Glutamatergic neuron (in vitro differentiated cells): ENCODE results near the gene NR3C2. TPM values are rescaled to one million over a fixed set of nuclear protein-coding genes. Genes with fewer than 3 reads are reported as not detected.

Experiments
- DNase-seq: peaks from one replicate; pipeline ENCODE4 v3.0.0; 2022
- H3K27ac Mint-ChIP-seq: one replicate; pipeline ENCODE4 v1.8.0; 2020; ENCODE audit warnings: mild to moderate bottlenecking, mixed read lengths, inconsistent platforms; ENCODE audit not compliant: unreplicated experiment
- H3K27me3 Mint-ChIP-seq: one replicate; pipeline ENCODE4 v1.8.0; 2020; ENCODE audit warnings: mild to moderate bottlenecking, moderate library complexity, mixed read lengths, inconsistent platforms; ENCODE audit not compliant: unreplicated experiment
- H3K36me3 Mint-ChIP-seq: one replicate; pipeline ENCODE4 v1.8.0; 2020; ENCODE audit warnings: mild to moderate bottlenecking, mixed read lengths, inconsistent platforms; ENCODE audit not compliant: unreplicated experiment
- H3K4me1 Mint-ChIP-seq: one replicate; pipeline ENCODE4 v1.8.0; 2020; ENCODE audit warnings: mild to moderate bottlenecking, low read depth, mixed read lengths, inconsistent platforms; ENCODE audit not compliant: unreplicated experiment
- H3K4me3 Mint-ChIP-seq: one replicate; pipeline ENCODE4 v1.8.0; 2020; ENCODE audit warnings: mild to moderate bottlenecking, mixed read lengths, inconsistent platforms; ENCODE audit not compliant: unreplicated experiment
- H3K9me3 Mint-ChIP-seq: one replicate; pipeline ENCODE4 v1.8.0; 2020; ENCODE audit warnings: mild to moderate bottlenecking, moderate library complexity, mixed read lengths, inconsistent platforms; ENCODE audit not compliant: unreplicated experiment
- total RNA-seq: library from RNA; stranded (reverse); fragmentation: NEBNext Ultra II Directional; extraction: Animal tissue kit (Norgen Biotek cat#: 25700); gene quantifications from one replicate; pipeline ENCODE4 v1.2.1, GENCODE V29; 2021; ENCODE audit not compliant: unreplicated experiment
- TF ChIP-seq, protein P1 (sequence below): fragments of 200-600 bp; sonication (generic); IDR thresholded peaks from one replicate; pipeline ENCODE4 v1.5.0; 2021; ENCODE audit not compliant: partially characterized antibody, unreplicated experiment

Gene NR3C2
- total RNA-seq, 1 donor from 2014 or later, result 0.29 TPM

DNA sequence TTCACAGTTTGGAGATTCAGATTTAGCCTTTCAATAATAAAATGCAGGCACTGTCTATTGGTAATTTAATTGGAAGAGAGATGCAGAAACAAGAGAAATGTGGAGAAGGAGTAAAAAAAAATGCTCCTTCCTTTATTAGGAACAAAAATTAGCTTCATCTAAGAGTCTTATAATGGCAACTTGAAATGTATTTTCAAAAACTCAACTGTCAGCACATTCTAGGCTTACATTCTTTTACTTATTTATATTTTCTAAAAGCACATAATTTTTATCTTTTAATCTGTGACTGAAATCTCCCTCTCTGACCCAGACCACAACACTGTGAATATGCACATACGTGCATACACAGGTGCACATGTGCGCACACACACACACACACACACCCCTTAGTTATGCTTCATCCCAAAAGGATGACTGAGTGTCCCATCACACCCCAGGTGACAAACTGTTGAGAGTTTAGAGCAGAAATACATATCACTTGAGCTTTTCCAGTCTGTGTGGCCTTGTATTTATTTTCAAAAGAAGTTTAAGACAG lies 29.7 kb downstream of the NR3C2 start:
- Mint-ChIP-seq H3K27me3 (no peaks in the 10 kb centered on the region), H3K4me3 (no peak overlapping the region), H3K4me1 (peaks cover 2% of the 10 kb centered on the region), H3K9me3 (no peaks in the 10 kb centered on the region), H3K36me3 (no peaks in the 10 kb centered on the region), H3K27ac (no peak overlapping the region)
- DNase-seq, result no peak
- TF ChIP-seq, protein P1, sequence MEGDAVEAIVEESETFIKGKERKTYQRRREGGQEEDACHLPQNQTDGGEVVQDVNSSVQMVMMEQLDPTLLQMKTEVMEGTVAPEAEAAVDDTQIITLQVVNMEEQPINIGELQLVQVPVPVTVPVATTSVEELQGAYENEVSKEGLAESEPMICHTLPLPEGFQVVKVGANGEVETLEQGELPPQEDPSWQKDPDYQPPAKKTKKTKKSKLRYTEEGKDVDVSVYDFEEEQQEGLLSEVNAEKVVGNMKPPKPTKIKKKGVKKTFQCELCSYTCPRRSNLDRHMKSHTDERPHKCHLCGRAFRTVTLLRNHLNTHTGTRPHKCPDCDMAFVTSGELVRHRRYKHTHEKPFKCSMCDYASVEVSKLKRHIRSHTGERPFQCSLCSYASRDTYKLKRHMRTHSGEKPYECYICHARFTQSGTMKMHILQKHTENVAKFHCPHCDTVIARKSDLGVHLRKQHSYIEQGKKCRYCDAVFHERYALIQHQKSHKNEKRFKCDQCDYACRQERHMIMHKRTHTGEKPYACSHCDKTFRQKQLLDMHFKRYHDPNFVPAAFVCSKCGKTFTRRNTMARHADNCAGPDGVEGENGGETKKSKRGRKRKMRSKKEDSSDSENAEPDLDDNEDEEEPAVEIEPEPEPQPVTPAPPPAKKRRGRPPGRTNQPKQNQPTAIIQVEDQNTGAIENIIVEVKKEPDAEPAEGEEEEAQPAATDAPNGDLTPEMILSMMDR, result no peak

DNA sequence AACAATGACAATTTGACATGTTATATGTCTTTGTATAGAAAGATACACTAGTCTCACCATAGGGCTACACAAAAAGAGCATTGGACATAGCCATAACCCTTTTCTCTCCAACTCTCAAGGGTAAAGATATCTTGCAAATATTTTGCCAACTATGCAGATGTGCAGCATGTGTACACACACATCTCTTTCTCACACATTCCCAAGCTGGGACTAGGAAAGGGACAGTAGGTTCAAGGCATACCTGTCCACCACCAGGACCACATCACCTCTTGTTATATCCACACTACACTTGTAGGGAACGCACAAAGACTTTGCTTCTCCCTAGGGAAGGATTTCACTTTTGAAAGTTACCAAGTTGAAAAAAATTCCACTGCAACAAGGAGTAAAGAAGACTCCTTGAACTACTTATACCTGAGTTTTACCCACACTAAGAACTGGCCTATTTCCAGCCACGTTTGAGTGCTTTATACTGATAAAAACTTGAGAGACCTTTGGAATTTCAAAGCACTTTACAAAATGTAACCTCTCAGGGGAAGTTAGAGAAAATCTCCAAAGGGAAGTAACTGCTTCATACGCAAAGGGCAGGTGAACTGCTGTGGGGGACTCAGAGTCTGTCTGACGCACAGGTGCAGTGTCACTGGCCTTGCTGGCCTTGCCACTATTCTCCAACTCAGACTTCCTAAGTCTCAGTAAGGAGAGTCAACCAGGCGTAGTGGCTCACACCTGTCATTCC lies 36.9 kb downstream of the NR3C2 start:
- Mint-ChIP-seq H3K27me3 (no peaks in the 10 kb centered on the region), H3K36me3 (no peaks in the 10 kb centered on the region), H3K4me3 (no peak overlapping the region), H3K9me3 (no peaks in the 10 kb centered on the region), H3K4me1 (no peaks in the 10 kb centered on the region), H3K27ac (no peak overlapping the region)
- TF ChIP-seq, protein P1, result no peak
- no peak for DNase-seq

DNA sequence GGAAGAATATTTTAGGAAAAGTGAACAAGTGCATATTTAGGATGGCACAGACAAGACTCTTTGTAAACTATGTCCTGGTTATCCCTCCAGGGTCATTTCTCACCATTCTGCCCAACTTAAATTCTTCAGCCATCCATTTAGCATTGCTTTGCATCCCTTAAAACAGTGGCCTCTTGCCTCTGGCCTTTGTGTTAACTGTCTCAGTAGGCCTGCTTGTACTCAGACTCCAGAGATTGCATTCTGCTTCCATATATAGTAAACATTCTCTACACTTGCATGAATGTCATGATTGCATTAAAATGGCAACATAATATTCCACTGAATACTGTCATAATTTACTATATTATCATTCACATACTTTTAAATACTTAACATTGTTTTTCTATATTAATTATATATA lies 43.2 kb downstream of the NR3C2 start:
- no peaks in the 10 kb centered on the region for H3K4me1 Mint-ChIP-seq
- TF ChIP-seq, protein P1, result no peak
- no peaks in the 10 kb centered on the region for H3K9me3 Mint-ChIP-seq
- DNase-seq, result no peak
- no peak overlapping the region for H3K4me3 Mint-ChIP-seq
- H3K27me3 Mint-ChIP-seq, result peaks cover 2% of the 10 kb centered on the region
- H3K36me3 Mint-ChIP-seq, result no peaks in the 10 kb centered on the region
- H3K27ac Mint-ChIP-seq, result no peak overlapping the region

DNA sequence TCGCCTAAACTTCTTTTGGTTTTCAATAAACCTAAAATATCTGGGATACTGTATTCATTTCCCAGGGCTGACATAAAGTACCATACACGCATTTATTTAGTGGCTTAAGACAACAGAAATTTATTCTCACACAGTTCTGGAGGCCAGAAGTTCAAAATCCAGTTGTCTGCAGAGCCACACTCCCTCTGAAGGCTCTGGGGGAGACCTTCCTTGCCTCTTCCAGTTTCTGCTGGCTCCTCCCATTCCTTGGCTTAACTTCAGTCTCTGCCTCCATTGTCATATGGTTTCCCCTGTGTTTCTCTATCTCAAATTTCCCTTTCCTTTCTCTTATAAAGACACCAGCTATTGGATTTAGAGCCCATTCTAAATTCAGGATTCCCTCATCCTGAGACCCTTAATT lies 44.4 kb downstream of the NR3C2 start:
- no peak for DNase-seq
- Mint-ChIP-seq H3K9me3 (no peaks in the 10 kb centered on the region), H3K4me1 (no peaks in the 10 kb centered on the region), H3K4me3 (no peak overlapping the region), H3K36me3 (no peaks in the 10 kb centered on the region), H3K27ac (no peak overlapping the region), H3K27me3 (peaks cover 2% of the 10 kb centered on the region)
- TF ChIP-seq, protein P1, result no peak

DNA sequence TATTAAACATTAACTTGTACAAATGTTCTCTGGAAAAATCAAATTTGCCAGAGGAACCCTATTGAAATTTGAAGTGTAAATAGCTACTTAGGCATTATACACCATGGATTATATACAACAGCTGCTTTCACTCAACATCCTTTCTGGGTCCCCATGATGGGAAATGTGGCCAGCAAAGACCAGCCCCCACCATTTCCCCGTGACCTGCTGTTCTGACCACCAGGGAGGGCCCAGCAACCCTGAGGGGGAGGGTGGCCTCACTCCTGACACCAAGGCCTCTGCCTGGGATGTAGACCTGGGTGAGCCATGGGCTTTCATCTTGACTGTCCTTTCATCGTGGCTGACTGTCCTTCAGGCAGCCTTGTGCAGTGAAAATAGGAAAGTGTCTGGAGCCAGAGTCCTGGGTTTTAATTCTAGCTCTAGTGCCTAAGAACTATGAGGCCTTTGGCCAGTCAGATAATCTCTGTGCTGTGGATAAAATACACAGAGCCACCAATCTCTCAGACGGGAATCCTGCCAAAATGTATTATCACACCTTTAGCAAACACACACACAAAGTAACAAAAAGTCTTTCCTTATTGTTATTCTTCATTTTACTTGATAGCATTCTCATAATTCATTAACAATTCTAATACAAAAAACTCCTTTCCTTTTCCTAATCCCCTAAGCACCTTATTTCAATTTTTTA lies 45.1 kb downstream of the NR3C2 start:
- Mint-ChIP-seq H3K36me3 (no peaks in the 10 kb centered on the region), H3K27me3 (peaks cover 2% of the 10 kb centered on the region), H3K4me3 (no peak overlapping the region), H3K9me3 (no peaks in the 10 kb centered on the region), H3K27ac (no peak overlapping the region), H3K4me1 (no peaks in the 10 kb centered on the region)
- no peak for DNase-seq
- TF ChIP-seq, protein P1, result no peak
